Body of pancreas (tissue), 4 donors: ENCODE results near the gene NQO2.

Experiments used
- POLR2A ChIP-seq, 3 donors: fragments of 450-650 bp; IDR thresholded peaks; one replicate each; pipeline ENCODE4 v1.6.1; 2016; ENCODE audit warnings: antibody characterized with exemption in 3 of 3, mild to moderate bottlenecking in 2 of 3
- TF ChIP-seq, protein P1 (sequence below), 7 experiments: fragments of 450-650 bp in 4 of 7; fragments of 200-600 bp in 3 of 7; sonication (generic) in 3 of 7; IDR thresholded peaks; one replicate each; pipeline ENCODE4 v1.5.1; 2016 to 2019; ENCODE audit warnings: antibody characterized with exemption in 7 of 7

DNA sequence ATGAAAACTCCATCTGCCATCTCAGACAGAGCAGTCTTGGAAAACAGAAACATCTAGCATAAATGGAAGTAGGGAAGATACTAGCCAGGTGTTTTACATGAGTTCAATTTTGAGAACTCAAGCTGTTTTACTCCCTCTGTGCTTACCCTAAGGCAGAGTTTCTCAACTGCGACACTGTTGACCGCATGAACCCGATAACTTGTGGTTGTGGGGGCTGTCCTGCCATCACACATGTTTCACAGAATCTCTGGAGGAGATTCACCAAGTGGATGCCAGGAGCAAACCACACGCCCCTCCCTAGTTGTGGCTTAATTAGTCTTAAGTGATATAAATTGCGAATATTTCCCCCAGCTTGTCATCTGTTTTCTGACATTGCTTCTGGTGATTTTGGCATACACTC lies 26.0 kb upstream of the NQO2 start:
- TF ChIP-seq, protein P1, sequence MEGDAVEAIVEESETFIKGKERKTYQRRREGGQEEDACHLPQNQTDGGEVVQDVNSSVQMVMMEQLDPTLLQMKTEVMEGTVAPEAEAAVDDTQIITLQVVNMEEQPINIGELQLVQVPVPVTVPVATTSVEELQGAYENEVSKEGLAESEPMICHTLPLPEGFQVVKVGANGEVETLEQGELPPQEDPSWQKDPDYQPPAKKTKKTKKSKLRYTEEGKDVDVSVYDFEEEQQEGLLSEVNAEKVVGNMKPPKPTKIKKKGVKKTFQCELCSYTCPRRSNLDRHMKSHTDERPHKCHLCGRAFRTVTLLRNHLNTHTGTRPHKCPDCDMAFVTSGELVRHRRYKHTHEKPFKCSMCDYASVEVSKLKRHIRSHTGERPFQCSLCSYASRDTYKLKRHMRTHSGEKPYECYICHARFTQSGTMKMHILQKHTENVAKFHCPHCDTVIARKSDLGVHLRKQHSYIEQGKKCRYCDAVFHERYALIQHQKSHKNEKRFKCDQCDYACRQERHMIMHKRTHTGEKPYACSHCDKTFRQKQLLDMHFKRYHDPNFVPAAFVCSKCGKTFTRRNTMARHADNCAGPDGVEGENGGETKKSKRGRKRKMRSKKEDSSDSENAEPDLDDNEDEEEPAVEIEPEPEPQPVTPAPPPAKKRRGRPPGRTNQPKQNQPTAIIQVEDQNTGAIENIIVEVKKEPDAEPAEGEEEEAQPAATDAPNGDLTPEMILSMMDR (IDR thresholded peaks at IDR 0.05) = no peak
- TF ChIP-seq POLR2A (IDR thresholded peaks at IDR 0.05) = no peak
